ENCODE data around the gene GFM2.
A peak's percentile ranks its signal among the peaks of the same experiment; 100 is the strongest.
"Not testable (repeated sequence)": the region's sequence is repeated elsewhere in the genome, so short reads cannot be mapped to it uniquely, and the experiment has no call there.

The GFM2 gene, protein sequence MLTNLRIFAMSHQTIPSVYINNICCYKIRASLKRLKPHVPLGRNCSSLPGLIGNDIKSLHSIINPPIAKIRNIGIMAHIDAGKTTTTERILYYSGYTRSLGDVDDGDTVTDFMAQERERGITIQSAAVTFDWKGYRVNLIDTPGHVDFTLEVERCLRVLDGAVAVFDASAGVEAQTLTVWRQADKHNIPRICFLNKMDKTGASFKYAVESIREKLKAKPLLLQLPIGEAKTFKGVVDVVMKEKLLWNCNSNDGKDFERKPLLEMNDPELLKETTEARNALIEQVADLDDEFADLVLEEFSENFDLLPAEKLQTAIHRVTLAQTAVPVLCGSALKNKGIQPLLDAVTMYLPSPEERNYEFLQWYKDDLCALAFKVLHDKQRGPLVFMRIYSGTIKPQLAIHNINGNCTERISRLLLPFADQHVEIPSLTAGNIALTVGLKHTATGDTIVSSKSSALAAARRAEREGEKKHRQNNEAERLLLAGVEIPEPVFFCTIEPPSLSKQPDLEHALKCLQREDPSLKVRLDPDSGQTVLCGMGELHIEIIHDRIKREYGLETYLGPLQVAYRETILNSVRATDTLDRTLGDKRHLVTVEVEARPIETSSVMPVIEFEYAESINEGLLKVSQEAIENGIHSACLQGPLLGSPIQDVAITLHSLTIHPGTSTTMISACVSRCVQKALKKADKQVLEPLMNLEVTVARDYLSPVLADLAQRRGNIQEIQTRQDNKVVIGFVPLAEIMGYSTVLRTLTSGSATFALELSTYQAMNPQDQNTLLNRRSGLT

DNA sequence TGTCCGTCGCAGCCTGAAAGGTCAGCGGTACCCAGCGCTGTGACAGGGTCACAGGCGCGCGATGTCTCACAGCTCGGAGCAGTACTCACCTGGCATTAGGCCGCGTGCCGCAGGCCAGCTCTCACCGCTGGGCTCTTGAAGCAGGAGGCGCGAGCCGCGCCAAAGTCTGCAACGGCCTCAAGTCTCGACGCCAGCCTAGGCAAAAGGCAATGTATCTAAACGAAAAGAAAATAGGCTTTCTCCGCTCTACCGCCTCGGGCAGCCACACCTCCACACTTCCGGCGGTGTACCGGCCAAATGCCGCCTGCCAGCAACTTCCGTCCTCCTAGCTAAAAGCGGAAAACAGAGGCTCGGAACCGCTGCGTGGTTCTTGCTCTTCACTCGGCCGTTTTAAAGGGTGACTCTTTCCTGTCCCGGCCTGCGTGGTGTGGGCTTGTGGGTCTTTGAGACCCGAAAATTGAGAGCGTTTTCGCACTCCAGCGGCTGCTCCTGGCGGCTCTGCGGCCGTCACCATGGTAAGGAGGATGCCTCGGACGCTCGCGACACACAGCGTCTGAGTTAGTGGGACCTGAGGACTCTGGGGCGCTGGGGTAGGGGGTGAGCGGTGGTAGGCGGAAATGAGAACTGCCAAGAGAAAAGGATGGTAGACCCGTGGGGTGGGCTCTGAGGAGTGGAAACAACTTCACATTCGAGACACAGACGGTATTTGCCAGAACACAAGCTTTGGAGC, at the start of gene GFM2, which contains the start of gene NSA2:
GFM2 (minus strand) TSS at position 269 of the 730 bp plus-strand sequence. CDS start 3,375 bp downstream, outside the sequence.
NSA2 (plus strand) TSS at position 401 of the 730 bp plus-strand sequence; CDS start at position 513, 112 bp downstream.
- peak; percentile 95 for DNase-seq

DNA sequence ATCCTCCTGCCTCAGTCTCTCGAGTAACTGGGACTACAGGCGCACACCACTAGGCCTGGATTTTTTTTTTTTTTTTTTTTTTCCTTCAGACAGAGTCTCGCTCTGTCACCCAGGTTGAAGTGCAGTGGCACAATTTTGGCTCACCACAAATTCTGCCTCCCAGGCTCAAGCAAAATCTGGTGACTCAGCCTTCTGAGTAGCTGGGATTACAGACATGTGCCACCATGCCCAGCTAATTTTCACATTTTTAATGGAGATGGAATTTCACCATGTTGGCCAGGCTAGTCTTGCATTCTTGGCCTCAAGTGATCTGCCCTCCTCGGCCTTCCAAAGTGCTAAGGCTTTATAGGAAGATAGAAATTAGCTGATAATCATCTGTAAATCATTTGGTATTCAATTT, 44.0 kb upstream of the GFM2 start:
- DNase-seq, result no peak

DNA sequence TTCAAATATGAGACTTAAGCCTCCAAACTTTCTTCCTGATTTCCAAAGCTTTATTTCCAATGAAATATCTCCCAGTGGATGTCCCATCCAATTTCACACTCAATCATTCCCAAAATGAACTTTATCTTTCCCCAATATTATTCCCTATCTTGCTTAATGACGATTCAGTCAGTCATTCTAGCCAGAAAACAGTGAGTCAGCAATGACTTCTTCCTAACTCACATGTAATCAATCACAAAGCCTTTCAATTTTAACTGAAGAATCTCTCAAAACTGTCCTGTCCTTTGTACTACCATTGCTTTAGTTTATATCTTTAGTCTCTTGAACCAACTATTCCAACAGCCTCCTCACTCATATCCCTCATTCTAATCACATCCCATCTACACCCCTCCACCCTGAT, 35.0 kb upstream of the GFM2 start:
- no peak for DNase-seq

- no peak for DNase-seq
Observed at GRCh38 chr5:74801197-74801596, 34.3 kb upstream of the GFM2 start.

- DNase-seq, result no peak
Observed at GRCh38 chr5:74798977-74799911, 32.3 kb upstream of the GFM2 start.

DNA sequence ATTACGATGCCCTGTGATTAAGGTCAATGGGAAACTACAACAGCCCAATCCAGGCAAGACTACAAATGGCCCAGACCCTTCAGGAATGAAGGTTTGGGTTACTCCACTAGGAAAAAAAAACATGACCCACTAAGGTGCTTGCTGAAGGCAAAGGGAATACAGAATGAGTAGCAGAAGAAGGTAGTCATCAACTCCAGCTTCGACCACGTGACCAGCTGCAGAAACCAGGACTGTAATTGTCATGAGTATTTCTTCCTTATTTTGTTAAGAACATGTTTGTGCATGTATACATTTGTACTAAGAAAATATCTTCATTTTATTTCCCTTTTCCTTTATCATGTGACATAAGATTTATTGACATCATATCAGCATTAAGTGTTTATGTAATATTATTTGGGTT, 24.8 kb upstream of the GFM2 start:
- not testable (repeated sequence) for DNase-seq

DNA sequence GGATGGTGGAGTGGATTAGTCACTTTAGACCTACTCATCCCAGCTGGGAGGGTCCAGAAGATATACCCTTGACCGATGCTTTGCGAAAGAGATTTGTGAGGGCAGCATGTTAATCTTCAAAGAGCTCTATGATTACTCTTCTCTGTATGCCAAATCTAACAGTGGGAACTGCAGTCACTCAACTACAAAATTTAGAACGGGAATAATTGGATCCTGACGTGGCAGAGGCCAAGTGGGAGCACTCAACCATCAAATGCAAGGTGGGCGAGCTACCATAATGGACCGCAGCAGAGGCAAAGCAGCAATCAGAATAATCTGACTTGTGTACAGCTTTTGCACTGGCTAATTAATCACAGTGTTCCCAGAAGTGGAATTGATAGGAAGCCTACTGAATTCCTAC, 20.5 kb upstream of the GFM2 start:
- no peak for DNase-seq

DNA sequence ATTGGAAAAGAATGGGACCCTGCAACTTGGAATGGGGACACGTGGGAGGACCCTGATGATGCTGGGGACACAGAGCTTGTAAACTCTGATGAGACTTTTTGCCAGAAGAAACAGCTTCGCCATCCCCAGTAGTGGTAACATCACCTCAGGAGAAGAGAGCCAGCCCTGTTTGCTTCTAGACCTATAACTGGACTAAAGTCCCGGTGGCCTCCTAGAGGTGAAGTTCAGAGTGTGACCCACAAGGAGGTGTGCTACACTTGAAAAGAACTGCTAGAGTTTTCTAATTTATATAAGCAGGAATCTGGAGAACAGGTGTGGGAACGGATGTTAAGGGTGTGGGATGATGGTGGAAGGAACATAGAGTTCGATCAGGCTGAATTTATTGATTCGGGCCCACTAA, 19.9 kb upstream of the GFM2 start:
- DNase-seq, result no peak

- DNase-seq, result no peak
Observed at GRCh38 chr5:74778609-74779008, 11.7 kb upstream of the GFM2 start.

- DNase-seq, result no peak
Observed at GRCh38 chr5:74772359-74772758, 5.4 kb upstream of the GFM2 start.

DNA sequence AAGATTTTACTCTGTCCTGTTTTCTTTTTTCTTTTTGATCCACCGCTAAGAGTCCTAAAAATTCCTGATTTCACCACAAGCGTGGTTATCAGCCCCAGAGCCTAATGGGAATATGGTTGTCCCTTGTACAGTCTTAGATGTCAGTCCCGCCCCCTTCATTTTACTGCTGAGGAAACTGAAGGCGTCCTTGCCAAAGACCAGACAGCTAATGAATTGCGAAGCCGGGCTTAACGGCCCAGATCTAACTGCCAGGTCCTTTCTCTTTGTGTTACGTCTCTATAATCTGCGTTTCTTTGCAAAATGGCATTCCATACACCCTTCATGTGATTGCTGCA, 629 bp upstream of the GFM2 start:
- DNase-seq, result no peak

GRCh38 chr5:74766418-74766848, 484 bp downstream of the GFM2 start:
- DNase-seq, result peak; percentile 48

DNA sequence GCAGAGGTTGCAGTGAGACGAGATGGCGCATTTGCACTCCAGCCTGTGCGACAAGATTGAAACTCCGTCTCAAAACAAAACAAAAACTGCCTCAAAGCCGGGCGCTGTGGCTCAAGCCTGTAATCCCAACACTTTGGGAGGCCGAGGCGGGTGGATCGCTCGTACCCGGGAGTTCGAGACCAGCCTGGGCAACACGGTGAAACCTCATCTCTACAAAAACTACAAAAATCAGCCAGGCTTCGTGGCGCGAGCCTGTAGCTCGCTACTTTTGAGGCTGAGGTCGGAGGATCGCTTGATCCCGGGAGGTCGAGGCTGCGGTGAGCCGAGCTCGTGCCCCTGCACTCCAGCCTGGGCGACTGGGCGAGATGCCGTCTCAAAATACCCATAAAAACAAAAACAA, 988 bp downstream of the GFM2 start:
- DNase-seq, result no peak

GRCh38 chr5:74765201-74765600, 1.7 kb downstream of the GFM2 start:
- DNase-seq, result no peak

DNA sequence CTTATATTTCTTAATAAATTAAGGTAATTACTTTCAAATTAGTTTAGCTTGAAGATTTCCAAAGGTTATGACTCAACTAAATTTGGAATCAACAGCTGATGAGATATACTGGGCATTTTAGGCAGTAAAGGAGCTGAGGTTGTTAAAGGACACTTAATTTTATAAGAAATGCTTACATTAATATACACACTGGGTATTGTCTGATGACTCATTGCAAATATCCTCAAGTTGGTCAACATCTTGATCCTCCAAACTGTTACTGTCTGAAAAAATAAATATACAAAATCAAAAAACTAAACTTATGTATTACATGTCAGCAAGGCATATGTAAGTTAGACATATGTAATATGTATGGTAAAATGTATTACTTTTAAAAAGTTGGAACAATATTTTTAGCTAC, 3.4 kb downstream of the GFM2 start:
- DNase-seq, result no peak

GRCh38 chr5:74762599-74762998, 4.3 kb downstream of the GFM2 start:
- no peak for DNase-seq

DNA sequence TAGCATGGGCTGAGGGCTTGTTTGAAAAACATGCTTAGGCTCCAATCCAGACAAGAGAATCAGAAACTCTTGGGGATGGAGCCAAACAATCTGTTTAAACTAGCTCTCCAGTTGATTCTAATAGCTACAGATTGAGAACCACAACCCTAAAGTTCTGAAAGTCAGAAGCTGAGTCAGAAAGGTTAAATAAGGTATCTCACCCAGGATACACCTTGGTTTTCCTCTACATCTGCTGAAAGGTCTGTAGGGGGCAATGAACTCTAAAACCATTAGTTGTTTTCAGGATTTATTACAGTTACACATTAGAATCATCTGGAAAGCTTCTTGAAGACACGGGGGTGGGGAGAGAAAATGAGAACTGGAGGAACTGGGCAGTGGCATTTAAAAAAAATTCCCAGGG, 5.7 kb downstream of the GFM2 start:
- no peak for DNase-seq

GRCh38 chr5:74748742-74749141, 18.2 kb downstream of the GFM2 start:
- not testable (repeated sequence) for DNase-seq

- no peak for DNase-seq
Observed at GRCh38 chr5:74738406-74738805, 28.5 kb downstream of the GFM2 start.

DNA sequence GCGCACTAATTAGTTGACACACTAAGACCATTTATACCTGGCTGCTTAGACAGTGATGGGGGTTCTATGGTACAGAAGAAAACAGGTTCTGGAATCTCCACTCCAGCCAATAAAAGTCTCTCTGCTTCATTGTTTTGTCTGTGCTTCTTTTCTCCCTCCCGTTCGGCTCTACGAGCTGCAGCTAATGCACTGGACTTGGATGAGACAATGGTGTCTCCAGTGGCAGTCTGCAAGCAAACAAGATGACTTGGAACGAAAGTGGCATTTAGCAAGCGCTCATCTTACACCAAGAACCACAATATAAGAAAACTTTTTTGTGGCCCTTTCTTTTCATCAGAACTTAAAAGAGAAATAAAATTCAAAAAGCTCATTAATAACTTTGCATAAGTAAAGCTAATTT, 30.2 kb downstream of the GFM2 start:
- DNase-seq, result no peak

DNA sequence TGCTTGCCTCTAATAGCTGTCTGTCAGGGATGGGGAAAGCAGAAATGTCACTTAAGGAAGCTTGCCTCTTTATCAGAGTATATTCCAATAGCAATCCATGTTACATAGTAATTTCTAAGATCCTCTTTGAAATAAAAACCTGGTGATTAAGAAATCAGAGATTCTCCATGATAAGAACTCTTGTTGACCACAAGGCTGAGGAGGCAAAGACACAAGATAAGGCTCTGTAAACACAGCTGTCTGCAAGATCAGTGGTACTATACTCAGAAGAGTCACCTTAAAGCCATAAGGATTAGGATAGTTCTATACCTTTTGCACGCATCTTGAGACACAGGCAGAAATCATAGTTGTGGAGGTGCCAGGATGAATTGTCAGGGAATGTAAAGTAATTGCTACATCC, 41.6 kb downstream of the GFM2 start:
- DNase-seq, result no peak

- no peak for DNase-seq
Observed at GRCh38 chr5:74722271-74722670, 44.6 kb downstream of the GFM2 start.

Measured in CD4-positive, alpha-beta T cell treated with Interleukin-21 for 1 hour (primary cell).